ENCODE results near the gene CDH6. TPM values are rescaled to one million over a fixed set of nuclear protein-coding genes. Genes with fewer than 3 reads are reported as not detected.

The CDH6 gene
- total RNA-seq, 4 donors from 2014 or later: 1.3 to 6.8 (median 2.2) TPM

DNA sequence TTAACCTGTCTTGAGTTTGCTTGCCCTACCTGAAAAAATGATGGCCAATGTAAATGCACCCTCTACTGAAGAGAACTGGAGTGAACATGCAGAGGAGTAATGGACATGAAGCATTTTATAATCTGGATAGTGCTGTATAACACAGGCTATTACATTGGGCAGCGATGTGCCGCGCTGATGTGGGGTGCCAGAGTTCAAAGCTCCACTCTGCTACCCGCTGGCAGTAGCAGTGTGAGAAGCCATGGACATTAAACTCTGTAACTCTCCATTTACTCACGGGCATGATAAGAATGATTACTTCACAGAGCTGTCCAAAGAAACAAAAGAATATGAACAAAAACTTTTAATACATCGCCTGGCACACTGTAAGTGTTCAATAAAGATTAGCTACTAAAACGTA, 7.5 kb upstream of the CDH6 start:
- TF ChIP-seq, protein P1, sequence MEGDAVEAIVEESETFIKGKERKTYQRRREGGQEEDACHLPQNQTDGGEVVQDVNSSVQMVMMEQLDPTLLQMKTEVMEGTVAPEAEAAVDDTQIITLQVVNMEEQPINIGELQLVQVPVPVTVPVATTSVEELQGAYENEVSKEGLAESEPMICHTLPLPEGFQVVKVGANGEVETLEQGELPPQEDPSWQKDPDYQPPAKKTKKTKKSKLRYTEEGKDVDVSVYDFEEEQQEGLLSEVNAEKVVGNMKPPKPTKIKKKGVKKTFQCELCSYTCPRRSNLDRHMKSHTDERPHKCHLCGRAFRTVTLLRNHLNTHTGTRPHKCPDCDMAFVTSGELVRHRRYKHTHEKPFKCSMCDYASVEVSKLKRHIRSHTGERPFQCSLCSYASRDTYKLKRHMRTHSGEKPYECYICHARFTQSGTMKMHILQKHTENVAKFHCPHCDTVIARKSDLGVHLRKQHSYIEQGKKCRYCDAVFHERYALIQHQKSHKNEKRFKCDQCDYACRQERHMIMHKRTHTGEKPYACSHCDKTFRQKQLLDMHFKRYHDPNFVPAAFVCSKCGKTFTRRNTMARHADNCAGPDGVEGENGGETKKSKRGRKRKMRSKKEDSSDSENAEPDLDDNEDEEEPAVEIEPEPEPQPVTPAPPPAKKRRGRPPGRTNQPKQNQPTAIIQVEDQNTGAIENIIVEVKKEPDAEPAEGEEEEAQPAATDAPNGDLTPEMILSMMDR (IDR thresholded peaks at IDR 0.05; ENCODE audit: low read depth): no peak

DNA sequence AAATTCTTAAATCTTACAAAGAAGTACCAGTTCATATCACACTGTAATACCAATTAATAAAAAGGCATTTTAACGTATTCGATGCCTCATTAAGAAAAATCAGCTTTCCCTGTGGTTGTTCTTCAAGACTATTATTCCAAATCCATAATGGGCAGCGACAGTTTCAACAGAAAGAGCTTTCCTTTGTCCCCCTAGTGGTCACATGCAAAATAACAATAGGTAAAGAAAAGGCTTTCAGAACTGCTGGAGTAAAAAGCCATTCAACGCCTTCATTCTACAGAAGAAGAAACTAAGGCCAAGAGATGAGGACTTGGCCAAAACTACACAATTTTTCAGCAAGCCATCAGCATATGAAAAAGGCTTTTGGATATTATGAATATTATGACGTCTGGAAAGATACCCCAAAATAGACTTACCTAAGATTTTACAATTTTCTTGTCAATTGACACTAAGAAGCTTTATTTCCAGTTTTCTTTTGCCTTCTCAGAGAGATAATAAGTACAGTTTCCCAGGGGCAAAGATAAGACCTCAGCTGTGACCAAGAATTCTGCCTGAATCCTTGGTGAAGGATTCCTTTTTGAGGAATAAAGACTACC, 6.7 kb upstream of the CDH6 start:
- TF ChIP-seq, protein P1 (IDR thresholded peaks at IDR 0.05; ENCODE audit: low read depth): no peak

DNA sequence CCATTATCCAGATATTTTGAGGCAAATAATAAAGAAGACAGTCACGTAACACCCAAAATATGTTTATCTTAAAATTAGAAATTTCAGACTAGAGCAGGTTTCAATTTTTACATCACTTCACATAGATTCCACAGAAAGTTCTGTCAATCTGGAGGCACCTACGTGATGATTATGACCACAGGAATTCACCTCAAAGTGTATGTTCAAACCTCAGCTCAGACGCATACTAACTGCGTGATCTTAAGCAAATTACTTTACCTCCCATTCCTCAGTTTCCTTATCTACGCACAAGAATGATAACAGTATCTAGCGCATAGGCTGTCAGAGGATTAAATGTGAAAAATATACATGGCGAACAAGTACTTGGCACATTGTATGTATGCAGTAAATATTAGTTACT, 5.9 kb upstream of the CDH6 start:
- TF ChIP-seq, protein P1 (IDR thresholded peaks at IDR 0.05; ENCODE audit: low read depth): no peak

DNA sequence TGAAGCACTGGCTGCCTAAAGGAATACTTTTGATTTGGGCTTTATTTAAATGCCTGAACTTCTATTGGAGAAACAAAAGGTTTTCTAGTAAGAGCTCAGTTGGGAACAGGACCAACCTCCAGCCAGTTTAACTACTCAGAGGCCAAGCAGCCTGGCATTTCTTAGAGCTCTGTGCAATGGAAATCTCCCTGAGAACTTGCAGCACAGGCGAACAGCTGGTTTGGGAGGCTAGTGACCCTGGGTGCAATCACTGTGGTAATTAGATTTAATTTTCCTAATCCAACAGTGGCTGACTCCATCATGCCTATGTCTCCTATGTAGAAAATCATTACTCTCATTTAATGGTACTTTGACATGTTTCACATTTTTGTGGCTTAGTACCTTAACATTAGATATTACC, 1.0 kb upstream of the CDH6 start:
- TF ChIP-seq, protein P1 (IDR thresholded peaks at IDR 0.05; ENCODE audit: low read depth): no peak

DNA sequence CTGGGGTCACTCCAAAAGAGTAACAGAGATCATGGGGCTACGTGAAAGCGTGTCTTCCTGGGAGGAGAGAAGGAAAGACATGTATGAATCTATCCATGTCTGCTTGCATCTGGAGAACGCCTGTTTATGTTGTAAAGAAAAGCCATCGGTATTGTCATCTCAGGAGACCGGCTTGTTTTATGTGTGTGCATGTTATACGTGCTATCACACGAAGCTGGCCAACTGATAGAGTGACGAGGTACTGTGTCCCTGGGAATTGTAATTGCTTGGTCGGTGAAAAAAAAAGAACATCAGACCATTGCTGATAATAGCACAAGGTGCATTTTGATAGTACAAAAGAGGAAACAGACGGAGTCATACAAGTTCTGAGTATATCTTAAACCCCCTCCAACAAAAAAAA, 370 bp upstream of the CDH6 start:
- TF ChIP-seq, protein P1 (IDR thresholded peaks at IDR 0.05; ENCODE audit: low read depth): no peak

DNA sequence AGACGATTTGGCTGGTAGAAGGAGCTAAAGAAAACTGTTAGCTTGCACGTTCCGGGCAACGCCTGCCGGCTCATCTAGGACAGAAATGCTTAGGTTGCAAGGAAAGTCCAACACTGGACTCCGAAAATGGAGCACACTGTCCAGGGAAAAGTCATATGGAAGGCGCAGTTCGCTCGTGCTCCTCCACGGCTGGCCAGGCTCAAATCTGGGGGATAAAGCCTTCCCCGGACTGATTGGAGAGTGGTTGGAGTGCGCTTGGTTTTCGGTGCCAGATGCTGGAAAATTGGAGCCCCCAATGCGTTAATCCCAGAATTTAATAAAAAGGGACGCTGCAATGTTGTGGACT, 955 bp downstream of the CDH6 start:
- TF ChIP-seq, protein P1 (IDR thresholded peaks at IDR 0.05; ENCODE audit: low read depth): no peak

DNA sequence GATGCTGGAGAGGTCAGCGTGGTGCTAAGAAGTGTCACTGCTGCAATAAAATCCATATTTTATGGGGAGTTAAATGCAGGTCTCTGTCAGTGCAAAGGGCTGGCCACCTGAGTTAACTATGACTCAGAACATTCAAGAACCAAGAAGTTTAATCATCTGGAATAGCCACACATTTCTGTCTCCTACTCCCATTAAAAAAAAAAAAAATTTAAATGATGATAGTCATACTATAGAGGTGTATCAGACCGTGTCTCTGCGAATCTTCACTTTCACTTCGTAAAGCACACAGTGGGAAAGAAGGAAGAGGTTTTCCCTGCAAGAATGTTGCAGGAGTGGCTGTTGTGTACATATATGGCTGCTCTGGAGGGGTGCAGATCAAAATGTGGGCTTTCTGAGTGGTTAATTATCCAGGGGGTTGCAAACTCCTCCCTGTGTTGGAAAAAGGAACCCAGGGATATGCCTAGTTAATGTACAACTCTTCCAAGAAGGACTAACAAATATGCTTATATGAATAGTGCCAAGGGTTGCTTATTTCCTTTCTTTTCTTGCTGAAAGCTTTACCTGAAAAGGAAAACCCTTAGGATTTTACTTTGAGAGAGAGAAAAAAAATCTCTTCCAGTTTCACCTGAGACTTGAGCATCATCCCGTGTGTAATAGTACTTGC, 1.5 kb downstream of the CDH6 start:
- TF ChIP-seq, protein P1 (IDR thresholded peaks at IDR 0.05; ENCODE audit: low read depth): no peak
